HepG2 (cell line): ENCODE data around the gene SRSF1. TPM values are rescaled to one million over a fixed set of nuclear protein-coding genes. Genes with fewer than 3 reads are reported as not detected.
A peak's percentile ranks its signal among the peaks of the same experiment; 100 is the strongest.

Experiments used
- CENPX ChIP-seq: sonication (generic); formaldehyde crosslinking; IDR thresholded peaks from 2 replicates; pipeline ENCODE4 v1.9.0; 2021; ENCODE audit warnings: mild to moderate bottlenecking, missing genetic modification reagents, moderate library complexity
- DNMT1 ChIP-seq: sonication (generic); formaldehyde crosslinking; IDR thresholded peaks from 2 replicates; pipeline ENCODE4 v1.5.1; 2020; ENCODE audit warnings: mild to moderate bottlenecking, missing genetic modification reagents
- FLYWCH1 ChIP-seq: sonication (generic); formaldehyde crosslinking; IDR thresholded peaks from 2 replicates; pipeline ENCODE4 v1.8.1; 2023; ENCODE audit warnings: mild to moderate bottlenecking, missing genetic modification reagents
- FOXP1 ChIP-seq, 2 experiments: fragments of 450-650 bp in 1 of 2; IDR thresholded peaks; 2 replicates each; pipeline ENCODE4 v1.6.1; 2017 to 2018; ENCODE audit warnings: antibody characterized with exemption in 1 of 2
- GABPB1 ChIP-seq: IDR thresholded peaks from 2 replicates; pipeline ENCODE4 v1.6.1; 2016; ENCODE audit warnings: mild to moderate bottlenecking, missing genetic modification reagents, moderate library complexity, missing compliant biosample characterization
- MED13 ChIP-seq: sonication (generic); formaldehyde crosslinking; IDR thresholded peaks from 2 replicates; pipeline ENCODE4 v1.5.0; 2020; ENCODE audit warnings: missing genetic modification reagents
- NFKBIZ ChIP-seq: IDR thresholded peaks from 2 replicates; pipeline ENCODE4 v1.6.1; 2018; ENCODE audit warnings: missing genetic modification reagents, missing compliant biosample characterization
- REL ChIP-seq: sonication (generic); formaldehyde crosslinking; conservative IDR thresholded peaks from 2 replicates; pipeline ENCODE4 v1.8.0; 2022; ENCODE audit warnings: mild to moderate bottlenecking, missing genetic modification reagents, moderate library complexity
- RXRA ChIP-seq: sonication (generic); formaldehyde crosslinking; IDR thresholded peaks from 2 replicates; pipeline ENCODE4 v1.5.1; 2020; ENCODE audit warnings: missing genetic modification reagents
- TBX2 ChIP-seq: sonication (generic); formaldehyde crosslinking; IDR thresholded peaks from 2 replicates; pipeline ENCODE4 v1.5.0; 2020; ENCODE audit warnings: missing genetic modification reagents, mild to moderate bottlenecking, borderline replicate concordance
- ZC3H4 ChIP-seq: sonication (generic); formaldehyde crosslinking; IDR thresholded peaks from 2 replicates; pipeline ENCODE4 v1.4.0; 2020; ENCODE audit warnings: missing genetic modification reagents, borderline replicate concordance
- ZNF501 ChIP-seq: sonication (generic); formaldehyde crosslinking; IDR thresholded peaks from 2 replicates; pipeline ENCODE4 v1.5.1; 2020; ENCODE audit warnings: mild to moderate bottlenecking, moderate library complexity, missing genetic modification reagents
- ZNF546 ChIP-seq: sonication (generic); formaldehyde crosslinking; conservative IDR thresholded peaks from 2 replicates; pipeline ENCODE4 v1.8.1; 2023; ENCODE audit warnings: mild to moderate bottlenecking, missing genetic modification reagents
- ZNF780A ChIP-seq: sonication (generic); formaldehyde crosslinking; IDR thresholded peaks from 2 replicates; pipeline ENCODE4 v1.8.0; 2022; ENCODE audit warnings: mild to moderate bottlenecking, missing genetic modification reagents, moderate library complexity
- ZNF781 ChIP-seq: sonication (generic); formaldehyde crosslinking; IDR thresholded peaks from 2 replicates; pipeline ENCODE4 v1.5.1; 2020; ENCODE audit warnings: borderline replicate concordance, mild to moderate bottlenecking, missing genetic modification reagents; ENCODE audit errors: not compliant biosample characterization
- polyA plus RNA-seq, 8 experiments: library from polyadenylated mRNA; depleted of rRNA in 3 of 8; stranded (reverse) in 7 of 8; unstranded in 1 of 8; fragments of >200 nt; fragmentation: Illumina TruSeq in 4 of 8; extraction: Trizol in 4 of 8; gene quantifications; 2 replicates each; pipeline versions ENCODE4 v1.2.1 to v1.2.3, GENCODE V29; 2011 to 2016; ENCODE audit warnings: low read depth in 4 of 8, missing spikeins in 1 of 8, mixed read lengths in 1 of 8; ENCODE audit not compliant: insufficient read depth in 1 of 8
- total RNA-seq, 5 experiments: library from RNA; depleted of rRNA; stranded (reverse); fragments of >200 nt; fragmentation: Illumina TruSeq; extraction: Trizol; gene quantifications; 2 replicates each; pipeline ENCODE4 v1.2.3, GENCODE V29; 2016; ENCODE audit warnings: low read depth in 1 of 5
- TF ChIP-seq, protein P1 (sequence below): sonication (generic); formaldehyde crosslinking; IDR thresholded peaks from 2 replicates; pipeline ENCODE4 v1.4.0; 2020; ENCODE audit warnings: mild to moderate bottlenecking, missing genetic modification reagents
- TF ChIP-seq, protein P2 (sequence below): sonication (generic); formaldehyde crosslinking; IDR thresholded peaks from 2 replicates; pipeline ENCODE4 v1.4.0; 2020; ENCODE audit warnings: missing genetic modification reagents
- TF ChIP-seq, protein P3 (sequence below): sonication (generic); formaldehyde crosslinking; IDR thresholded peaks from 2 replicates; pipeline ENCODE4 v1.5.0; 2020; ENCODE audit warnings: missing genetic modification reagents, mild to moderate bottlenecking, borderline replicate concordance
- TF ChIP-seq, protein P4 (sequence below): fragments of 450-650 bp; IDR thresholded peaks from 2 replicates; pipeline ENCODE4 v1.6.1; 2016
- TF ChIP-seq, protein P5 (sequence below): sonication (generic); formaldehyde crosslinking; IDR thresholded peaks from 2 replicates; pipeline ENCODE4 v1.5.1; 2020; ENCODE audit warnings: mild to moderate bottlenecking, missing genetic modification reagents

SRSF1 gene
- total and polyA plus RNA-seq, 2 of the 13 experiments (the other 11 are each of a cell fraction or from before 2014, with no cell fraction given) = 142 to 445 TPM

DNA sequence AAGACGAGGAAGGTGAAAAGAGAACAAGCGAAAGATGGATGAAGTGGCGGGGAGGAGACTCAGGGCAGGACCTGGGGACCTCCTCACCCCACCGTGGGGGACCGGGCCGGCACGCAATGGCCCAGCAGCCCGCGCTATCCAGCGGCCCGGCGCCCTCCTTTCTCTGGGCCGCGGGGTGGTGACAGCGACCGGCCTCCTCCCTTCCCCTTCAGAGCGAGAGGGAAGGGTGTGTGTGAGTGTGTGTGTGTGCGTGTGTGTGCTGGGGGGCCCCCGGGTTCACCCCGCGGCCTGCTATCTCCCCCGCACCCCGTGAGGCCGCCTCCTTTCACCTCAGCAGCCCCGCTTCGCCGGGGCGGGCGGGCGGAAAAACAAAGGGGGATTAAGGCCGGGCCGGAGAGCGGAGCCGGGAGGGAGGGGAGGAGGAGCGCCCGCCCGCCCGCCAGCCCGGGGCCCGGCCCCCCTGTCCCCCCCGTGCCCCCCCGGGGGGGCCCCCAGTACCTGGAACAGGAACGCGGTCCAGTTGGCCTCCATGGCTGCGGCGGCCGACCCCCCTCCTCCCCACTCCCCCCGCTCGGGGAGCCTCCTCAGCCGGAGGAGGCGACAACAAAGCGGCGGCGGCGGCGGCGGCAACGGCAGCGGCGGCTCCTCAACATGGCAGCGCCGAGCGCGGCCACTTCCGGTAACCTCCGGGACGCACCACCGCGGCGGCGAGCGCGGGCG lies 19.3 kb downstream of the SRSF1 start, which contains the start of gene VEZF1 (continued):
- TF ChIP-seq, protein P1, sequence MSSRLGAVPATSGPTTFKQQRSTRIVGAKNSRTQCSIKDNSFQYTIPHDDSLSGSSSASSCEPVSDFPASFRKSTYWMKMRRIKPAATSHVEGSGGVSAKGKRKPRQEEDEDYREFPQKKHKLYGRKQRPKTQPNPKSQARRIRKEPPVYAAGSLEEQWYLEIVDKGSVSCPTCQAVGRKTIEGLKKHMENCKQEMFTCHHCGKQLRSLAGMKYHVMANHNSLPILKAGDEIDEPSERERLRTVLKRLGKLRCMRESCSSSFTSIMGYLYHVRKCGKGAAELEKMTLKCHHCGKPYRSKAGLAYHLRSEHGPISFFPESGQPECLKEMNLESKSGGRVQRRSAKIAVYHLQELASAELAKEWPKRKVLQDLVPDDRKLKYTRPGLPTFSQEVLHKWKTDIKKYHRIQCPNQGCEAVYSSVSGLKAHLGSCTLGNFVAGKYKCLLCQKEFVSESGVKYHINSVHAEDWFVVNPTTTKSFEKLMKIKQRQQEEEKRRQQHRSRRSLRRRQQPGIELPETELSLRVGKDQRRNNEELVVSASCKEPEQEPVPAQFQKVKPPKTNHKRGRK (CRISPR knock-in tag) = no peak
- TF ChIP-seq, protein P2, sequence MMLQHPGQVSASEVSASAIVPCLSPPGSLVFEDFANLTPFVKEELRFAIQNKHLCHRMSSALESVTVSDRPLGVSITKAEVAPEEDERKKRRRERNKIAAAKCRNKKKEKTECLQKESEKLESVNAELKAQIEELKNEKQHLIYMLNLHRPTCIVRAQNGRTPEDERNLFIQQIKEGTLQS = no peak
- no peak for TF ChIP-seq ZNF780A
- TF ChIP-seq, protein P3, sequence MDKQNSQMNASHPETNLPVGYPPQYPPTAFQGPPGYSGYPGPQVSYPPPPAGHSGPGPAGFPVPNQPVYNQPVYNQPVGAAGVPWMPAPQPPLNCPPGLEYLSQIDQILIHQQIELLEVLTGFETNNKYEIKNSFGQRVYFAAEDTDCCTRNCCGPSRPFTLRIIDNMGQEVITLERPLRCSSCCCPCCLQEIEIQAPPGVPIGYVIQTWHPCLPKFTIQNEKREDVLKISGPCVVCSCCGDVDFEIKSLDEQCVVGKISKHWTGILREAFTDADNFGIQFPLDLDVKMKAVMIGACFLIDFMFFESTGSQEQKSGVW (CRISPR knock-in tag) = no peak
- TF ChIP-seq, protein P4, sequence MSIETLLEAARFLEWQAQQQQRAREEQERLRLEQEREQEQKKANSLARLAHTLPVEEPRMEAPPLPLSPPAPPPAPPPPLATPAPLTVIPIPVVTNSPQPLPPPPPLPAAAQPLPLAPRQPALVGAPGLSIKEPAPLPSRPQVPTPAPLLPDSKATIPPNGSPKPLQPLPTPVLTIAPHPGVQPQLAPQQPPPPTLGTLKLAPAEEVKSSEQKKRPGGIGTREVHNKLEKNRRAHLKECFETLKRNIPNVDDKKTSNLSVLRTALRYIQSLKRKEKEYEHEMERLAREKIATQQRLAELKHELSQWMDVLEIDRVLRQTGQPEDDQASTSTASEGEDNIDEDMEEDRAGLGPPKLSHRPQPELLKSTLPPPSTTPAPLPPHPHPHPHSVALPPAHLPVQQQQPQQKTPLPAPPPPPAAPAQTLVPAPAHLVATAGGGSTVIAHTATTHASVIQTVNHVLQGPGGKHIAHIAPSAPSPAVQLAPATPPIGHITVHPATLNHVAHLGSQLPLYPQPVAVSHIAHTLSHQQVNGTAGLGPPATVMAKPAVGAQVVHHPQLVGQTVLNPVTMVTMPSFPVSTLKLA = no peak
- TF ChIP-seq TBX2 = 0 out of 2 replicates have a peak, but pooled peaks have one; percentile 30
- TF ChIP-seq, protein P5, sequence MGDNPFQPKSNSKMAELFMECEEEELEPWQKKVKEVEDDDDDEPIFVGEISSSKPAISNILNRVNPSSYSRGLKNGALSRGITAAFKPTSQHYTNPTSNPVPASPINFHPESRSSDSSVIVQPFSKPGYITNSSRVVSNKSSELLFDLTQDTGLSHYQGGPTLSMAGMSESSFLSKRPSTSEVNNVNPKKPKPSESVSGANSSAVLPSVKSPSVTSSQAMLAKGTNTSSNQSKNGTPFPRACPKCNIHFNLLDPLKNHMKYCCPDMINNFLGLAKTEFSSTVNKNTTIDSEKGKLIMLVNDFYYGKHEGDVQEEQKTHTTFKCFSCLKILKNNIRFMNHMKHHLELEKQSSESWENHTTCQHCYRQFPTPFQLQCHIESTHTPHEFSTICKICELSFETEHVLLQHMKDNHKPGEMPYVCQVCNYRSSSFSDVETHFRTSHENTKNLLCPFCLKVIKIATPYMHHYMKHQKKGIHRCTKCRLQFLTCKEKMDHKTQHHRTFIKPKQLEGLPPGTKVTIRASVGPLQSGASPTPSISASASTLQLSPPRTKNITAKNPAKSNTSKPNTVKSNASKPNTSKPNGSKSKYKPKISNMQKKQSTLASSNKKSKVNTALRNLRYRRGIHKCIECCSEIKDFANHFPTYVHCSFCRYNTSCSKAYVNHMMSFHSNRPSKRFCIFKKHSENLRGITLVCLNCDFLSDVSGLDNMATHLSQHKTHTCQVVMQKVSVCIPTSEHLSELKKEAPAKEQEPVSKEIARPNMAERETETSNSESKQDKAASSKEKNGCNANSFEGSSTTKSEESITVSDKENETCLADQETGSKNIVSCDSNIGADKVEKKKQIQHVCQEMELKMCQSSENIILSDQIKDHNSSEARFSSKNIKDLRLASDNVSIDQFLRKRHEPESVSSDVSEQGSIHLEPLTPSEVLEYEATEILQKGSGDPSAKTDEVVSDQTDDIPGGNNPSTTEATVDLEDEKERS = no peak
- TF ChIP-seq FLYWCH1 = no peak
- TF ChIP-seq CENPX (CRISPR knock-in tag) = no peak
- TF ChIP-seq ZC3H4 (CRISPR knock-in tag) = no peak; the same call in 1 of the 2 replicates
- TF ChIP-seq NFKBIZ = no peak
- TF ChIP-seq DNMT1 (CRISPR knock-in tag) = no peak
- no peak for TF ChIP-seq ZNF501 (CRISPR knock-in tag)
- TF ChIP-seq RXRA (CRISPR knock-in tag) = peak; percentile 53; the same call in 1 of the 2 replicates
- no peak for TF ChIP-seq FOXP1 (IDR thresholded peaks at IDR 0.05)
- no peak for TF ChIP-seq FOXP1 (CRISPR knock-in tag; IDR thresholded peaks at IDR 0.05)
- peak; percentile 79; the same call in 1 of the 2 replicates for TF ChIP-seq MED13 (CRISPR knock-in tag)
- TF ChIP-seq ZNF546 (CRISPR knock-in tag) = no peak; the same call in 1 of the 2 replicates
- peak; percentile 85 for TF ChIP-seq GABPB1 (CRISPR knock-in tag)
- peak; percentile 58; the same call in 1 of the 2 replicates for TF ChIP-seq REL
- no peak for TF ChIP-seq ZNF781 (CRISPR knock-in tag)
